ENCODE measurements around the gene SH3RF3.

SH3RF3 gene

DNA sequence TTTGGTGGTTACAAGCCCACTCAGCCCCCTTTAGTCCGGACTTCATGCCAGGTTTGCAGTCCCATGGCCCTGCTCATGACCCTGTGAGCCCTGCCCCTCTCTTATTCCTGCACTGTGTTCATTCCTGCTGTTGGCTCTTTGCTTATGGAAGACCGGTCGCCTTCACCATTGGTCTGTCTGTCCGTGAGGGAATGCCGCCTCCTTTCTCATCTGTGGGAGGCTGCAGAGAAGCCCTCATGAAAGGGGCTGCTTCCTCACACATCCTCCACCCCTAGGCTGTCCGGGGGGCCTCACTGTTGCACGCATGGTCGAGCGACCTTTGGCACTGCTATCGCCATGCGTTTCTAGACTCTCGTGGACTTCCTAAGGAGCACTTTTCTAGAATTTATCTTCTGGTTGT, 16.3 kb downstream of the SH3RF3 start:
- Histone ChIP-seq H3K4me3 (ENCODE audit: low read length) (no peak overlapping the region), H3K27me3 (ENCODE audit: insufficient read depth, low read length) (no peaks in the 10 kb centered on the region), H3K9me3 (ENCODE audit: low read length) (no peaks in the 10 kb centered on the region), H3K4me1 (ENCODE audit: insufficient read depth, low read length) (no peaks in the 10 kb centered on the region), H2AFZ (ENCODE audit: low read depth, low read length) (no peak overlapping the region), H3K36me3 (ENCODE audit: insufficient read depth, low read length) (no peaks in the 10 kb centered on the region)

DNA sequence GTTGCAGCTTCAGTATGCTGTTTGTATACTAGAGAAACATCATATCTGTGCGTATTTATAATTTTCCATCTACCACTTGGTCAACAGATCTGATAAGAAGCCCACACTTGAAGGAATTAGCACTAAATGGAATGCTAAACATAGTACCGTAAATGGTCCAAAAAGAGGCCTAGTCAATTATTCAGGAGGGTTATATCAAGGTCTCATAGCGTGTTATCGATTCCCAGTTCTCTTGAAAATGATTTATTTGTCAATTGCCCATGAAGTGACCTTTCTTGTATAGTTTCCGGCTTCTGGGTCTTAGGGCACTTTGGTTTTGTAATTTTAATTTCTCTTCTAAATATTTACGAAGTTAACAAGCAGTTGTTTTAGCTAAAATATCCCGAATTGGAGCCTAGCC, 18.4 kb downstream of the SH3RF3 start:
- no peaks in the 10 kb centered on the region for H3K4me1 ChIP-seq (ENCODE audit: insufficient read depth, low read length)
- no peak overlapping the region for H2AFZ ChIP-seq (ENCODE audit: low read depth, low read length)
- no peak overlapping the region for H3K4me3 ChIP-seq (ENCODE audit: low read length)
- no peaks in the 10 kb centered on the region for H3K36me3 ChIP-seq (ENCODE audit: insufficient read depth, low read length)
- no peaks in the 10 kb centered on the region for H3K9me3 ChIP-seq (ENCODE audit: low read length)
- no peaks in the 10 kb centered on the region for H3K27me3 ChIP-seq (ENCODE audit: insufficient read depth, low read length)

DNA sequence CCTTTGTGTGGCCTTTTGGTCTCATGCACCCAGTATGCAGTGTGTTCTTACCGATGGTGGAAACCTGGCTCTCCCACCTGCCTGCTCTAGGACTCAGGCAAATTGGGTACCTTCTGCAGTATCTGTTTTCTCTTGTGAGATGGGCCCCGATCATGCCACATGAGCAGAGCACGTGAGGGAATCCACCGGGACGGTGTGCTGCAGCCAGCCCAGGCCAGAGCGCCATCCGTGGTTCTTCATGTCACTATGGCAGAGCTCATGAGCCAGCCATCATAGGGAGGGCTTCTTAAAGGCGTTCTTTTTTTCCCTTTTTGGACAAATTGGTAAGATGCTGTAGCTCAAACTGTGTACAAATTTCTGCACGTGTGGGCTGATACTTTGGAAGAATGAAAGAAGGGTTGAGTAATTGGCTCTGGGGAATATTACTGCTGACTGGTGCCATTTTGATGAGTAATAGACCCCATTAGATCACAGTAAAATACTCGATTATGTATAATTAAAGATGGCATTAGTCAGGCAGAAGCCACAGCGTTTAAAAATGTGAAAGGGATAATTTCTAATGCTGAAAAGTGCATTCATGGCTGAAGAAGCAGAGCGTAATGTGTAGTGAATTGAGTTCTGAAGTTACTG, 19.2 kb downstream of the SH3RF3 start:
- Histone ChIP-seq H2AFZ (ENCODE audit: low read depth, low read length) (no peak overlapping the region), H3K27me3 (ENCODE audit: insufficient read depth, low read length) (no peaks in the 10 kb centered on the region), H3K9me3 (ENCODE audit: low read length) (no peaks in the 10 kb centered on the region), H3K4me1 (ENCODE audit: insufficient read depth, low read length) (no peaks in the 10 kb centered on the region), H3K4me3 (ENCODE audit: low read length) (no peak overlapping the region), H3K36me3 (ENCODE audit: insufficient read depth, low read length) (no peaks in the 10 kb centered on the region)

DNA sequence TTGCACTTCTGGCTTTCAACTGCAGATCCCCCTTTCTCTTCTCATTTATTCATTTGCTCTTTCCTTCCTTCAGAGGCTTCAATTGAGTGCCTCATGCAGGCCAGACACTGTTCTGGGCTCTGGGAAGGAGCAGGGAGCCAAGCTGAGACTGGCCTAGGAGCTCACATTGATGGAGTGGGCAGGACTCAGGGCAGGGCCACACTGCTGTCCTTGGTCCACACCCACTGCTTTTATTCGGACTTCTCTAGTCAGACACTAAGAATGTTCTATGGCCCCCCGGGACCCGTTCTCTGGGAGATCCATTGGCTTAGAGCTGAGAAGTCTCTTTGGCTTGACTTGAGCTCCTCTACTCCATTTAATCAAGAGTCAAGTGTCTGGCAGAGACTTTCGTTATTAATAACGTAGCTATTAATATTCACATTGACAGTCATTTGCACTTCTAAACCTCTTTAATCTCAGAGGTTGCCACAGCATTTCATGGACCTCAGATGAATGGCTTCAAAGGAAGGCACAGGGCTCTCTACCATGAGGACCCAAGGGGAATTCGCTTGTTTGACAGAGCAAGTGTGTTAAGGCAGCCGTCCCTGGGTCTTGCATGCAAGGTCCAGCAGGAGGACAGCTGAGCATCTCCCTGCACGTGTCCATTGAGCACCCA, 20.1 kb downstream of the SH3RF3 start:
- no peaks in the 10 kb centered on the region for H3K9me3 ChIP-seq (ENCODE audit: low read length)
- H3K36me3 ChIP-seq (ENCODE audit: insufficient read depth, low read length): no peaks in the 10 kb centered on the region
- H3K27me3 ChIP-seq (ENCODE audit: insufficient read depth, low read length): no peaks in the 10 kb centered on the region
- no peaks in the 10 kb centered on the region for H3K4me1 ChIP-seq (ENCODE audit: insufficient read depth, low read length)
- H3K4me3 ChIP-seq (ENCODE audit: low read length): no peak overlapping the region
- no peak overlapping the region for H2AFZ ChIP-seq (ENCODE audit: low read depth, low read length)

DNA sequence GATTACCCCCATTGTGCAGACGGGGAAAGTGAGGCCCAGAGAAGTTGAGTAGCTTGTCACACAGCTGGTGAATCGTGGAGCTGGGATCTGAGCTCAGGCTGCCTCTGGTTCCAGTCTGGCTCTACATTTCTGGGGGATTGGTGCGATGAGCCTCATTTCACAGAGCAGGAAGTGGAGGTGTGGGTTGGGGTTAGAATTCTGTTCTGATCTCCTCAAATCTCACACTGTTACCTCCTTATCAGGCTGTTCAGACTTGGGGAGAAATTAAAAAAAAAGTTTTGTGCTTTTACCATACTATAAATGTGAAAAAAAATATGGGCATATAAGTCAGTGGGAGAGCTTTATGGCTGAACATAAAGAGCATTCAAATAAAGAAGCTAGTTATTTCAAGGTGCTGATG, 21.6 kb downstream of the SH3RF3 start:
- Histone ChIP-seq H3K9me3 (ENCODE audit: low read length) (no peaks in the 10 kb centered on the region), H3K36me3 (ENCODE audit: insufficient read depth, low read length) (no peaks in the 10 kb centered on the region), H3K4me1 (ENCODE audit: insufficient read depth, low read length) (peaks cover 2% of the 10 kb centered on the region), H3K27me3 (ENCODE audit: insufficient read depth, low read length) (no peaks in the 10 kb centered on the region), H3K4me3 (ENCODE audit: low read length) (no peak overlapping the region), H2AFZ (ENCODE audit: low read depth, low read length) (no peak overlapping the region)

DNA sequence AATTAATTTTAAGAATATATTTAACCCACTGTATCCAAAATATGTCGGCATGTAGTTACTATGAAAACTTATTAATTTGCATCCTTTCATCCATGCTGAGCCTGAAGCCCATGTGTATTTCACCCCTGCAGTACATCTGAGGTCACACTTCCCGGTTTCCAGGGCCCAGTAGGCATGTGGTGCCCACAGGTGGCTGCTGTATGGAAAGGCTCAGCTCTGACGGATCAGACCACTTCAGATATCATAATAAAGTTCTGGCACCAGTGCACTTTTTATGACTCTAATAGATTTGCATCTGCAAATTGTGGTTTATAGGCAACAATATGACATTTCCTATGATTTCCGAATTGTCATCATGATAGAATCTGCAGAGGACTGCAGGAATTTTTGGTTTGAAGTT, 22.5 kb downstream of the SH3RF3 start:
- H3K4me3 ChIP-seq (ENCODE audit: low read length): no peak overlapping the region
- no peaks in the 10 kb centered on the region for H3K9me3 ChIP-seq (ENCODE audit: low read length)
- H2AFZ ChIP-seq (ENCODE audit: low read depth, low read length): no peak overlapping the region
- H3K27me3 ChIP-seq (ENCODE audit: insufficient read depth, low read length): no peaks in the 10 kb centered on the region
- H3K4me1 ChIP-seq (ENCODE audit: insufficient read depth, low read length): peaks cover 9% of the 10 kb centered on the region
- no peaks in the 10 kb centered on the region for H3K36me3 ChIP-seq (ENCODE audit: insufficient read depth, low read length)

DNA sequence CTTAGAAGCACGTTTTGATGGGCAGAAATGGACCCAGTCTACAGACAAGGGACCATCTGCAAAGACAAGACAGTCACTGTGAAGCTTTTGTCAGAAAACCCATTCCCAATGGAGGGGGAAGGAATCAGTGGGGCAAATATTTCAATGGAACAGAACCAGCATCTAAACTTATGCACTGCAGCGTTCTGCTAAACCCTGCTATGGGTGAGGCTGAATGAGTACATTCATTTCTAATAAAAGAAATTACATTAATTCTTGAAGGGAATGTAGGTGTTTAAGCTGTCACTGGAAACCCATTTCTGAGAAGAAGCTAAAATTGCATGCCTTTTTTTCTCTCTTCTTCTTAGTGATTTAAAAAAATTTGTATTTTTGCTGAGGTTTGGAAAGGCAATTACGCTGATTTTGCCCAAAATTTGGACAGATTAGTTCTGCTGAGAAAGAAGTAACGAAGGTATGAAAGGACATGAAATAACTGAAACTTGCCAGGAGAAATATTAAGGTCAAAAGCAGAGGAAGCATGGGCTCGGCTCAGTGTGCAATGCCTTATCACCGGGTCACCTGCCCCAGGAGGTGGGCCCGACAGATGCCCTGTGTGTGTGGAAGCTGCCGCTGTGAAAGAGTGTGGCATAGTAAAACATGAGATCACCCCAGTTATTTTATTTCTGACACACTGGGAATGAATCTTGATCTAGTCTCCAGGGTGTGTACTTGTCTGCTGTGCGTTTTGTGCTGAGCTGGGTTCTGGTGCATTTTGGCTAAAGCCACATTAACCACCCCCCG, 24.2 kb downstream of the SH3RF3 start:
- H3K36me3 ChIP-seq (ENCODE audit: insufficient read depth, low read length): no peaks in the 10 kb centered on the region
- no peak overlapping the region for H3K4me3 ChIP-seq (ENCODE audit: low read length)
- H2AFZ ChIP-seq (ENCODE audit: low read depth, low read length): no peak overlapping the region
- H3K27me3 ChIP-seq (ENCODE audit: insufficient read depth, low read length): no peaks in the 10 kb centered on the region
- H3K9me3 ChIP-seq (ENCODE audit: low read length): no peaks in the 10 kb centered on the region
- peaks cover 9% of the 10 kb centered on the region for H3K4me1 ChIP-seq (ENCODE audit: insufficient read depth, low read length)

DNA sequence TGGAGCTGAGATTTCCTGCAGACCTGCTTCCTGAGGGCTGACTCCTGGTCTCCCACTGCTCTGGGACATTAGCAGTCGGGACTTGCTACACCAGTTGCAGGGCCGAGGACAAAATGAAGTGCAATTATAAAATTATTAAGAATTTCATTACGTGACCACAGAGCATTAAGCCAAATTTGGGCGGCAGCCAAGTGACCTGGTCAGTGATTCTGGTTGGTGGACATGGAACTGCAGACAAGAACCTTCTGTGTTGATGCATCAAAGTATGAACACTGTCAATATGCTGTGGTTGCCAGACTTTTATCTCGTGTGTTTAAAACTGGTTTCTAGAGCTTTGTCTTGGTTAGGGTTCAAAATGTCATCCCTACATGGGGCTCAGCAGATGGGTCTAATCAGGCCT, 24.8 kb downstream of the SH3RF3 start:
- no peak overlapping the region for H2AFZ ChIP-seq (ENCODE audit: low read depth, low read length)
- H3K27me3 ChIP-seq (ENCODE audit: insufficient read depth, low read length): no peaks in the 10 kb centered on the region
- H3K4me3 ChIP-seq (ENCODE audit: low read length): no peak overlapping the region
- peaks cover 9% of the 10 kb centered on the region for H3K4me1 ChIP-seq (ENCODE audit: insufficient read depth, low read length)
- H3K36me3 ChIP-seq (ENCODE audit: insufficient read depth, low read length): no peaks in the 10 kb centered on the region
- H3K9me3 ChIP-seq (ENCODE audit: low read length): no peaks in the 10 kb centered on the region

DNA sequence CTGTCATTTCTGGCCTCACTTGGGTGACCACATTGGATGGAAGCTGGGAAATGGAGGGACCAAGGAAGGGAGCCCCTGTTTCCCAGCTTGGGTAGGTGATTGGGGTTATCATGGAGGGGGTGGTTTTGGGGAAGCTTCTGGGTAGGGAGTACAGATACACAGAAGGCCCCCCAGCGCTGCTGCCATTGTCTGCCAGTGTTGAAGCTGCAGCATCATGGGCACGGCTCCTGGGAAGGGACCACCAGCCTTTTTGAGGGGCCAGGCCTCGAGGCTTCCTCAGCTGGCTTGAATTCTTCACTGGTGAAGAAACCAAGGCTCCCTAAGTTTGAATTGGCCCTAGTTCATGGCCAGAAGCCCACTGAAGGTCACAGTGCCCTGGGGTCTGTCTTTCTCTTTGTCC, 25.2 kb downstream of the SH3RF3 start:
- peaks cover 9% of the 10 kb centered on the region for H3K4me1 ChIP-seq (ENCODE audit: insufficient read depth, low read length)
- no peak overlapping the region for H2AFZ ChIP-seq (ENCODE audit: low read depth, low read length)
- H3K9me3 ChIP-seq (ENCODE audit: low read length): no peaks in the 10 kb centered on the region
- H3K36me3 ChIP-seq (ENCODE audit: insufficient read depth, low read length): no peaks in the 10 kb centered on the region
- H3K4me3 ChIP-seq (ENCODE audit: low read length): no peak overlapping the region
- H3K27me3 ChIP-seq (ENCODE audit: insufficient read depth, low read length): no peaks in the 10 kb centered on the region

DNA sequence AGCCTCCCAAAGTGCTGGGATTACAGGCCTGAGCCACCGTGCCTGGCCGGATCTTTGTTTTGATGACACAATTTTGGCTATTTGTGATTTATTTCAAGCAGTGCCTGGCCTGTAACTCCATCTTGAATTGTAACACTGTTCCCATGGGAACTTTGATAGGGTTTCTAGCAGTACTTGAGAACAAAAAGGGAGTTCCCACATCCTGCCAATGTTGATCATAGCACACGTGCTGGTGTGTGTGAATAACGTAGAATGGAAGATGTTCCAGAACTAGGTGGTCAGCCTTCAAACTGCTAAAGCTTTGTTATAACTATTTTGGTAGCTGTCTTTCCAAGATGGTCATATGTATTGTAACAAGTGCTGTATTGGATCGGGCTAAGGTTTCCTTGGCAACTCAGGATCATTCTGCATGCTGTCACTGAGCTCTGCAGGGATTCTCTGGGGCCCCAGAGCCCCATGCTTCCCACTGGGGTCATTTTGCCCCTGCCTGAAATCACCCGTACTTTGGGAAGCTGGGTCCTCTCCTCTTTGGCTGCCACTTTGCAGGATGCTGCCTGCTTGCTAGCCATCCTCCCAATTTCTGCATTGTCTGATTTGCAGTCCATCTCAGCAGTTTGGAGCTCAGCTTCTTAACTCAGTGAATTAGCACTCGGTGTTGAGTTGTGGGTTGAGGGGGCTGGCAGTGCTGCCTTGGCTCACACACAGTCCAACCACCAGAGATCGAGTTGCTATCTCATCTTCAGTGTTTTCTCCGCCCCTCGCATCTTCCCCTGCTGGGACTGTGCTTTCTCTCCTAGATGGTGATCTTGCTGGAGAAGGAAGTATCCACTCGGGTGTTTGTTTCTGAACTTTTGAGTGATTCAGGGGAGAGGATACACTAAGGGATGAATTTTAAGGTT, 26.8 kb downstream of the SH3RF3 start:
- Histone ChIP-seq H2AFZ (ENCODE audit: low read depth, low read length) (no peak overlapping the region), H3K4me1 (ENCODE audit: insufficient read depth, low read length) (peaks cover 9% of the 10 kb centered on the region), H3K9me3 (ENCODE audit: low read length) (no peaks in the 10 kb centered on the region), H3K27me3 (ENCODE audit: insufficient read depth, low read length) (no peaks in the 10 kb centered on the region), H3K36me3 (ENCODE audit: insufficient read depth, low read length) (no peaks in the 10 kb centered on the region), H3K4me3 (ENCODE audit: low read length) (no peak overlapping the region)

DNA sequence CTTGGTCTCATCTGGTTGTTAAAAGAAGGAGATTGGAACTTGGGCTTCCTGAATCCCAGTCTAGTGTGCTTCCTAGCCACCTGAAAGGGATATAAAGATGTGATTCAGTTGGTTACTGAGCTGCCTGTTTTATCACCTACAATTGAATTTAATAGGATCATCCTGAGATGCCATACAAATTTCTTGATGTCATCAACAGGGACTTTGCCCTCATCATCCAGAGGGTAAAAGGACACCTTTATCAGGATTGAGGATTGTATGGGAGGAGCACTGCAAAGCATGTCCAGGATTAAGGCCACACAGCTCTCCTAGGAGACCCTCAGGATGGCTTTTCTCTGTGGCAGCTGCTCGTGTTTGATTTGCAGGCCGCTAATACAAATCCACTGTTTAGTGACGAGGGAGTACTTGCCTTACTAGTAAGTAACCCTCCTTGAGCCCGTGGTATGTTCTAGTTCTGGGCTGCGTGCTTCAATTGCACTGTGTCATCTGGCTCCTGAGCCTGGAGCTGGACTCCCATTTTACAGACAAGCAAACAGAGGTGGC, 28.6 kb downstream of the SH3RF3 start:
- peaks cover 9% of the 10 kb centered on the region for H3K4me1 ChIP-seq (ENCODE audit: insufficient read depth, low read length)
- H3K9me3 ChIP-seq (ENCODE audit: low read length): no peaks in the 10 kb centered on the region
- no peak overlapping the region for H2AFZ ChIP-seq (ENCODE audit: low read depth, low read length)
- no peaks in the 10 kb centered on the region for H3K36me3 ChIP-seq (ENCODE audit: insufficient read depth, low read length)
- no peak overlapping the region for H3K4me3 ChIP-seq (ENCODE audit: low read length)
- no peaks in the 10 kb centered on the region for H3K27me3 ChIP-seq (ENCODE audit: insufficient read depth, low read length)

DNA sequence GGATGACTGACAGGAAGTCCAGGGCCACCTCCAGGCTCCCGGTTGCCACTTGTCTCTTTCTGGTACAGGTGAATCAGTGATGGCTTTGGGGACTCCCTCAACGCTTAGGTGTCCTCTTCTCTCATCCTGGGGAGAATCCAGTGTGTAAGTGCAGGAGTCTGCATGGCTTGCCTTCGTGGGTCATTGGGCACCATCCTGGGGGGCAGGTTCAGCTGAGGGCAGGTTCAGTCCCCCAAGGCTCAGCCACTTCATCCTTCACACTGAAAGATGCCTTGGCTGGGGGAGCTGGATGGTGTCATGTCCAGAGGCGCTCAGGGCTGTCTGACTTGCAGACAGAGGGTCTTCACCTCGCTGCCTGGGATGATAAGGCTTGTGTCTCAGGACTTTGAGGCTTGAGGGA, 29.2 kb downstream of the SH3RF3 start:
- Histone ChIP-seq H3K4me1 (ENCODE audit: insufficient read depth, low read length) (peaks cover 9% of the 10 kb centered on the region), H3K4me3 (ENCODE audit: low read length) (no peak overlapping the region), H3K27me3 (ENCODE audit: insufficient read depth, low read length) (no peaks in the 10 kb centered on the region), H3K9me3 (ENCODE audit: low read length) (no peaks in the 10 kb centered on the region), H3K36me3 (ENCODE audit: insufficient read depth, low read length) (no peaks in the 10 kb centered on the region), H2AFZ (ENCODE audit: low read depth, low read length) (no peak overlapping the region)
